Stomach smooth muscle (tissue), 2 donors: ENCODE results near the gene IL6.
"Not testable (repeated sequence)": the region's sequence is repeated elsewhere in the genome, so short reads cannot be mapped to it uniquely, and the experiment has no call there.

Source experiments
- H3K27ac ChIP-seq: one replicate; pipeline ENCODE4 v1.7.0; 2013; ENCODE audit warnings: mild to moderate bottlenecking, low read length, inconsistent platforms
- H3K27me3 ChIP-seq, 2 donors: one replicate each; pipeline ENCODE4 v1.7.0; 2013; ENCODE audit warnings: low read length in 2 of 2; ENCODE audit not compliant: insufficient read depth in 2 of 2, control insufficient read depth in 1 of 2
- H3K36me3 ChIP-seq, 2 donors: one replicate each; pipeline ENCODE4 v1.7.0; 2013; ENCODE audit warnings: low read length in 2 of 2; ENCODE audit not compliant: control insufficient read depth in 2 of 2, insufficient read depth in 2 of 2
- H3K4me1 ChIP-seq: one replicate; pipeline ENCODE4 v1.7.0; 2013; ENCODE audit warnings: low read length; ENCODE audit not compliant: control insufficient read depth, insufficient read depth
- H3K4me3 ChIP-seq, 2 donors: one replicate each; pipeline ENCODE4 v1.7.0; 2013; ENCODE audit warnings: low read length in 2 of 2
- H3K9ac ChIP-seq, 2 donors: one replicate each; pipeline ENCODE4 v1.7.0; 2013; ENCODE audit warnings: low read length in 2 of 2, mild to moderate bottlenecking in 1 of 2
- H3K9me3 ChIP-seq, 2 donors: one replicate each; pipeline ENCODE4 v1.7.0; 2013; ENCODE audit warnings: low read length in 2 of 2; ENCODE audit not compliant: control insufficient read depth in 2 of 2
- donor health status: healthy.
- donor health status: Pancreatic carcinoma.

Gene IL6

DNA sequence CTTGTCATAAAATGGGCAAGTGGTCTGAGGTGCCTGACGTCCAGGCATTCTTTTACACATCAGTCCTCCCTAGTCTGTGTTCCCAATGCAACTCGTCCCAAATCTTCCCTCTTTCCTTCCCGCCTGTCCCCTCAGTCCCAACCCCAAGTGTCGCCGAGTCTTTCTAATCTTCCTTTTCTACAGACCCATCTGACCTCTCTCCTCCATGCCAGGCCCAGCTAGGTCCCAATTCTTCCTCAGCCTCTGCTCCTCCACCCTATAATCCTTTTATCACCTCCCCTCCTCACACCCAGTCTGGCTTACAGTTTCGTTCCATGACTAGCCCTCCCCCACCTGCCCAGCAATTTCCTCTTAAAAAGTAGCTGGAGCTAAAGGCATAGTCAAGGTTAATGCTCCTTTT lies 22.3 kb upstream of the IL6 start:
- H3K27me3 ChIP-seq, H3K36me3 ChIP-seq, H3K27ac ChIP-seq, H3K9me3 ChIP-seq, H3K4me3 ChIP-seq, H3K4me1 ChIP-seq, H3K9ac ChIP-seq: not testable (repeated sequence)

DNA sequence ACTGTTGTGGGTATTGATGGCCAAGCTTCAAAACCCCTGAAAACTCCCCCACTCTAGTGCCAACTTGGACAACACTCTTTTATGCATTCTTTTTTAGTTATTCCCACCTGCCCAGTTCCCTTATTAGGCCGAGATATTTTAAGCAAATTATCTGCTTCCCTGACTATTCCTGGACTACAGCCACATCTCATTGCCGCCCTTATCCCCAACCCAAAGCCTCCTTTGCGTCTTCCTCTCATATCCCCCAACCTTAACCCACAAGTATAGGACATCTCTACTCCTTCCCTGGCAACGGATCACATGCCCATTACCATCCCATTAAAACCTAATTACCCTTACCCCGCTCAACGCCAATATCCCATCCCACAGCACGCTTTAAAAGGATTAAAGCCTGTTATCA lies 21.1 kb upstream of the IL6 start:
- not testable (repeated sequence) for H3K36me3 ChIP-seq, H3K27me3 ChIP-seq, H3K9ac ChIP-seq, H3K9me3 ChIP-seq, H3K4me3 ChIP-seq, H3K4me1 ChIP-seq, H3K27ac ChIP-seq

DNA sequence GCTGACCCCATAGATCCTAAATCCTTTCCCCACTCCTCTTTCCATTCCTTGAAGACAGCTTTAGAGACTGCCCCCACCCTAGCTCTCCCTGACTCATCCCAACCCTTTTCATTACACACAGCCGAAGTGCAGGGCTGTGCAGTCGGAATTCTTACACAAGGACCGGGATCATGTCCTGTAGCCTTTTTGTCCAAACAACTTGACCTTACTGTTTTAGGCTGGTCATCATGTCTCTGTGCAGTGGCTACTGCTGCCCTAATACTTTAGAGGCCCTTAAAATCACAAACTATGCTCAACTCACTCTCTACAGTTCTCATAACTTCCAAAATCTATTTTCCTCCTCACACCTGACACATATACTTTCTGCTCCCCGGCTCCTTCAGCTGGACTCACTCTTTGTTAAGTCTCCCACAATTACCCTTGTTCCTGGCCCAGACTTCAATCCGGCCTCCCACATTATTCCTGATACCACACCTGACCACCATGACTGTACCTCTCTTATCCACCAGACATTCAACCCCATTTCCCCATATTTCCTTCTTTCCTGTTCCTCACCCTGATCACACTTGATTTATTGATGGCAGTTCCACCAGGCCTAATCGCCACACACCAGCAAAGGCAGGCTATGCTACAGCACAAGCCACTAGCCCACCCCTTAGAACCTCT lies 19.8 kb upstream of the IL6 start:
- H3K9ac ChIP-seq, H3K27ac ChIP-seq, H3K36me3 ChIP-seq, H3K4me1 ChIP-seq, H3K27me3 ChIP-seq, H3K4me3 ChIP-seq, H3K9me3 ChIP-seq: not testable (repeated sequence)

DNA sequence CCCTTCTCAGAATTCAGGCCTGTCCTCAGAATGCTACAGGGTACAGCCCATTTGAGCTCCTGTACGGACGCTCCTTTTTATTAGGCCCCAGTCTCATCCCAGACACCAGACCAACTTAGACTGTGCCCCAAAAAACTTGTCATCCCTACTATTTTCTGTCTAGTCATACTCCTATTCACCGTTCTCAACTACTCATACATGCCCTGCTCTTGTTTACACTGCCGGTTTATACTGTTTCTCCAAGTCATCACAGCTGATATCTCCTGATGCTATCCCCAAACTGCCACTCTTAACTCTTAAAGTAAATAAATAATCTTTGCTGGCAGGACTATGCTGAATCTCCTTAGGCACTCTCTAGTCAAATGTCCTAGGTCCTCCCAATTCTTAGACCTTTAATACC lies 18.8 kb upstream of the IL6 start:
- not testable (repeated sequence) for H3K9me3 ChIP-seq, H3K4me3 ChIP-seq, H3K27ac ChIP-seq, H3K27me3 ChIP-seq, H3K9ac ChIP-seq, H3K4me1 ChIP-seq, H3K36me3 ChIP-seq

DNA sequence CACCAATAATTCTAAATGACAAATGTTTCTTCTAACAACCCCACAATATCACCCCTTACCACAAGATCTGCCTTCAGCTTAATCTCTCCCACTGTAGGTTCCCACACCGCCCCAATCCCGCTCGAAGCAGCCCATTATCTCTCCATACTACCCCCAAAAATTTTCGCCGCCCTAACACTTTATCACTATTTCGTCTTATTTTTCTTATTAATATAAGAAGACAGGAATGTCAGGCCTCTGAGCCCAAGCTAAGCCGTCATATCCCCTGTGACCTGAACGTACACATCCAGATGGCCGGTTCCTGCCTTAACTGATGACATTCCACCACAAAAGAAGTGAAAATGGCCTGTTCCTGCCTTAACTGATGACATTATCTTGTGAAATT lies 18.3 kb upstream of the IL6 start:
- not testable (repeated sequence) for H3K4me1 ChIP-seq, H3K9me3 ChIP-seq, H3K9ac ChIP-seq

DNA sequence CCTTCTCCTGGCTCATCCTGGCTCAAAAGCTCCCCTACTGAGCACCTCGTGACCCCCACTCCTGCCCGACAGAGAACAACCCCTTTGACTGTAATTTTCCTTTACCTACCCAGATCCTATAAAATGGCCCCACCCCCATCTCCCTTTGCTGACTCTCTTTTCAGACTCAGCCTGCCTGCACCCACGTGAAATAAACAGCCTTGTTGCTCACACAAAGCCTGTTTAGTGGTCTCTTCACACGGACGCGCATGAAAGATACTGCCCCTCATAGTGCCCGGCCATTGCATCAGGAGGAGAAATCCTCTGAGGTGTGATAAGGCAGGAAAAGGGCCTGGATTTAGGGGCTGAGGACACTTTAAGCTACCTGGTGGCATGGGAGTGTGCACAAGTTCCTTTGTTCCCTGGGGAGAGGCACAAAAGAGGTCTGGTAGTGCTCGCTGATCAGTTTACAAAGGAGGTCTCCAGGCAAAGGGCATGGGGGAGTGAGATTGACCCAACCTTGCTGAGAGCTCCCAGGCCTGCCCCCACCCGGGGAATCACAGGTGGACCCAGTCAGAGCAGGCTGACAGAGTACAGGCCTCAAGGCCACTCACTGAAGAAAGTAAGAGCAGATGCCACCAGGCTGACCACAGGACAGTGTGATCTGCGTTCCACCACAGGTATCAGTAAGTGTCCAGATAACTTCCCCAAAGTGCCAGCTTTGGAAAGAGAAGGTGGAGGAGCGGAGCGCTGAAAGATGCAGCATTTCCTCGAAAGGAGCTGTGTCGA lies 17.8 kb upstream of the IL6 start:
- H3K4me1 ChIP-seq, H3K9me3 ChIP-seq, H3K4me3 ChIP-seq, H3K27me3 ChIP-seq, H3K36me3 ChIP-seq, H3K9ac ChIP-seq, H3K27ac ChIP-seq: not testable (repeated sequence)

More for the DNA sequence above, 18.3 kb upstream of the IL6 start:
- H3K27me3 ChIP-seq, H3K4me3 ChIP-seq, H3K36me3 ChIP-seq, H3K27ac ChIP-seq: not testable (repeated sequence)

DNA sequence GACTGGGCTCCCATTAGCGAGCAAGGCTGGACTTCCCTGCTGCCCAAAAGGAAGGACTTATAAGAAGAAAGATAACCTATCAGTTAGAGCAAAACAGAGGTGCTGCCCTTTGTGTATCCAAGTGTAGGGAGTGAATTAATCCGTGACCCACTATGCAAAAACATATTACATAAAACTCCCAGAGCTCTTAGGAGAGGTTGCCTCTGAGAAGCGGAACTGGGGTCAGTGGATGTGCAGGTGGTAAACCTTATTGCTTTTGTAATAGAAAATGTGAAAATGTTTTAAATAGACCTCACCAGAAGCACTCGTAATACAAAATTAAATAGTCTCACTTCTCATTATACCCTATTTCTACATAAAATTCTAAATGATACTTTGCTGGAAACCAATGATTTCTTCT lies 17.1 kb upstream of the IL6 start:
- Histone ChIP-seq H3K4me3 (no peak overlapping the region), H3K9me3 (no peaks in the 10 kb centered on the region), H3K9ac (no peak overlapping the region), H3K27ac (no peak overlapping the region), H3K4me1 (no peaks in the 10 kb centered on the region), H3K27me3 (no peaks in the 10 kb centered on the region), H3K36me3 (no peaks in the 10 kb centered on the region)

DNA sequence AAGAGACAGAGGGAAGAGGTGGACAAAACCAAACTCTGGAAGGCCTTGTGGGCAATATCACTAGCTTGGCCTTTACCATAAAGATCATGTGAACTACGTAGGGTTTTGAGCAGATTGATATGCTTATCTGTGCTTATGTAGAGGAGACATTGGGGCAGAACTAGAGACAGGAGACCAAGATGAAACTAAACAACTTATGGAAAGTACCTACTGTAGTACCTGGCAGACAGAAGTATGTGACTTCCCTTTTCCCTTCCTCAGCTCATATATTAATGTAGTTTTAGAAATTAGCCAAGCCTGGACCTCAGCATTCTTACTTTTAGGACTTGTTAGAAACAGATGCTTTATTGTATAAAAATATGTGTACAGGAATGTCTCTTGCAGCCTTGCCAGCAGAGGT lies 14.0 kb upstream of the IL6 start:
- no peak overlapping the region for H3K9ac ChIP-seq
- H3K4me1 ChIP-seq = peaks cover 7% of the 10 kb centered on the region
- H3K27ac ChIP-seq = no peak overlapping the region
- H3K36me3 ChIP-seq = no peaks in the 10 kb centered on the region
- no peaks in the 10 kb centered on the region for H3K27me3 ChIP-seq
- no peak overlapping the region for H3K4me3 ChIP-seq
- no peaks in the 10 kb centered on the region for H3K9me3 ChIP-seq

DNA sequence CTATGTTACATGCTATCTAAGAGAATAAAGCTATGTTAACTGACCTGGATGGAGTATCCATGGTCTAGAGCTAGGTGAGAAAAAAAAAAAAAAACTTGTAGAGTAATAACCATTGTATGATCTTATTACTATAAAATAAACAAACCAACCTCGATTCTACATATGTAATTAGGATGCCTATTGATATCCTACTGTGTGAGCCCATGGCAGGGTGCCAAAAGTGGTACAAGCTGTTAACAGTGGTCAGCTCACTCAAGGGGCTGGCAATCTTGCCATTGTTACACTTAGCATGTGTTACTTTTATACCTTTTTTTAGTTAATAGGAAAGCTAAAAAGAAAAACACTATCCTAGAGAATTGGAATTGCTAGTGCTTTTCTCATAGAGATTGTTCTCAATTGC lies 13.5 kb upstream of the IL6 start:
- no peaks in the 10 kb centered on the region for H3K9me3 ChIP-seq
- no peak overlapping the region for H3K4me3 ChIP-seq
- no peaks in the 10 kb centered on the region for H3K27me3 ChIP-seq
- H3K4me1 ChIP-seq = peaks cover 12% of the 10 kb centered on the region
- H3K9ac ChIP-seq = no peak overlapping the region
- no peak overlapping the region for H3K27ac ChIP-seq
- no peaks in the 10 kb centered on the region for H3K36me3 ChIP-seq

DNA sequence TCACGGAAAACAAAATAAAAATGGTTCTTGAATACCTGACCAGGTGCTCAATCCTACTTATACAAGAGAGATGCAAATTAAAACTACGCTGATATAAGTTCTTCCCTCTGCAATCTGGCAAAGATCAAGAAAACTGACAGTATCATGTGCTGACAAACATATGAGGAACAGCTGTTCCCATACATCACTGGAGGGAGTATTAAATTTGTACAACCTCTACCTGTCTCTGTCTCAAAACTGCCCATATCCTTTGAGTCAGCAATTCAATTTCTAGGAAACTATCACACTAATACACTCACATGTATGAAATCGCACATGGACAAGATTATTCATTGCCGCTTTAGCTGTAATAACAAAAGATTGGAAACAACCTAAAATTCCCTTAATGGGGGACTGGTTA lies 11.0 kb upstream of the IL6 start:
- peaks cover 14% of the 10 kb centered on the region for H3K4me1 ChIP-seq
- H3K9me3 ChIP-seq = no peaks in the 10 kb centered on the region
- no peak overlapping the region for H3K4me3 ChIP-seq
- no peaks in the 10 kb centered on the region for H3K27me3 ChIP-seq
- no peak overlapping the region for H3K9ac ChIP-seq
- H3K36me3 ChIP-seq = no peaks in the 10 kb centered on the region
- H3K27ac ChIP-seq = no peak overlapping the region

DNA sequence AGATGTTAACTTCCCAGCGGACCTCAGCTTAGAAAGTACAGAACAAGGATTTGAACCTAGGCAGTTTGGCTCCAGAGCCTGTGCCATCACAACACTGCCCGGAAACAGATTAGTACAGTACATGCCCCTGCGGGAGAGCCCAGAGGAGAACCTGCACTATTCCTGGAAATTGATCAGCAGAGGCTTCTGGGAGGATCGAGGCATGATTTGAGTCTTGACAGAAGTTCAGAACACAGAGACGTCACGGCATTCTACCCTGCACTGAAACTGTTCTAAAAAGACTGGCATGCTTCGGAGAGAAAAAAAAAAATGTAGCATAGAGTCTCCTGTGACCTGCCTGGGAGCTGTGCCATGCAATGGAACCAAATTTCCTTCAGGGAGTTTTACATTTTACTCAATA lies 9.2 kb upstream of the IL6 start:
- peaks cover 16% of the 10 kb centered on the region for H3K4me1 ChIP-seq
- peak overlapping the region in 1 of 2 donors; percentile 30 for H3K9ac ChIP-seq
- H3K36me3 ChIP-seq = no peaks in the 10 kb centered on the region

More for the DNA sequence above, 9.2 kb upstream of the IL6 start:
- no peaks in the 10 kb centered on the region for H3K27me3 ChIP-seq
- H3K4me3 ChIP-seq = no peak overlapping the region
- H3K9me3 ChIP-seq = no peaks in the 10 kb centered on the region
- H3K27ac ChIP-seq = peak overlapping the region; percentile 49
